GM13976 (cell line): ENCODE results near the gene TMEM171.

Experiments
- DNase-seq: peaks from one replicate; pipeline ENCODE4 v3.0.0; 2012; ENCODE audit warnings: low spot score
- CTCF ChIP-seq: IDR thresholded peaks from 2 replicates; pipeline ENCODE4 v1.5.1; 2012; ENCODE audit warnings: borderline replicate concordance, mild to moderate bottlenecking; ENCODE audit not compliant: insufficient read depth; ENCODE audit errors: extremely low read depth, missing control alignments, control extremely low read depth
- in situ Hi-C: fragments of 300-500 bp; cut with MboI; formaldehyde crosslinking; loops from one replicate; pipeline ENCODE4 v1.12.0; 2022; ENCODE audit warnings: low sequenced_read_pairs, mixed read lengths, inconsistent platforms; ENCODE audit not compliant: unreplicated experiment

TMEM171 gene

DNA sequence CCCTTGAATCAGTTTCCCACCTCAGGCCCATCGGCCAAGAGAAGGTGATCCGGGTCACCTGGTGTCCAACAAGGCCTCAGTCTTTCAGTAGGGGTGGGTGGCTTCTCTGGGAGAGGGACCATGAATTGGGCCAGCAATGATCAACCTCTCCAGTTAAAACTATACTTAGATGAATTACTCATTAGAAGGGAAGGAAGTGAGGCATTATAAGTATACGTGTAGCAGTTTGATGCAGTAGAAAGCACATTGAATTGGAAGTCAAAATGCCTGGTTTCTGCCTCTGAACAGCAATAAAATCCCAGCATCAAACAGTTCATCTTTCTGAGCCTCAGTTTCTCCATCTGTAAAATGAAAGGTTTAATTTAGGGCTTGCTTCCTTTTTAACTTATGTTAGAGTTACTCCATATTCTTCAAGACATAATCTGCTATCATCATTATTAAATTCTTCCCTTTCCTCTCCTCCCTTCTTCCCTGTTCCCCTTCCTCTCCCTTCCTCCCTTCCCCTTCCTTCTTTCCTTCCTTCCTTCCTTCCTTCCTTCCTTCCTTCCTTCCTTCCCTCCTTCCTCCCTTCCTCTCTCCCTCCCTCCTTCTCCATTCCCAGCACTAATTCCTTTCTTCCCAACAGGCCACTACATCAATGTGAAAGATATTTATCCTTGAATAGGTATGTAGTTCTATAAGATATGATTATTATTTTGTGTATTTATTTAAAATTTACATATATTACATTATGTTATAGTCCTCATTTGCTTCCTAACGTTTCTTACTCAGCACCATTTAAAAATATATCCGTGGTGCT lies 34.0 kb downstream of the TMEM171 start:
- DNase-seq = no peak
- in situ Hi-C loops = no loop called here
- TF ChIP-seq CTCF = no peak

DNA sequence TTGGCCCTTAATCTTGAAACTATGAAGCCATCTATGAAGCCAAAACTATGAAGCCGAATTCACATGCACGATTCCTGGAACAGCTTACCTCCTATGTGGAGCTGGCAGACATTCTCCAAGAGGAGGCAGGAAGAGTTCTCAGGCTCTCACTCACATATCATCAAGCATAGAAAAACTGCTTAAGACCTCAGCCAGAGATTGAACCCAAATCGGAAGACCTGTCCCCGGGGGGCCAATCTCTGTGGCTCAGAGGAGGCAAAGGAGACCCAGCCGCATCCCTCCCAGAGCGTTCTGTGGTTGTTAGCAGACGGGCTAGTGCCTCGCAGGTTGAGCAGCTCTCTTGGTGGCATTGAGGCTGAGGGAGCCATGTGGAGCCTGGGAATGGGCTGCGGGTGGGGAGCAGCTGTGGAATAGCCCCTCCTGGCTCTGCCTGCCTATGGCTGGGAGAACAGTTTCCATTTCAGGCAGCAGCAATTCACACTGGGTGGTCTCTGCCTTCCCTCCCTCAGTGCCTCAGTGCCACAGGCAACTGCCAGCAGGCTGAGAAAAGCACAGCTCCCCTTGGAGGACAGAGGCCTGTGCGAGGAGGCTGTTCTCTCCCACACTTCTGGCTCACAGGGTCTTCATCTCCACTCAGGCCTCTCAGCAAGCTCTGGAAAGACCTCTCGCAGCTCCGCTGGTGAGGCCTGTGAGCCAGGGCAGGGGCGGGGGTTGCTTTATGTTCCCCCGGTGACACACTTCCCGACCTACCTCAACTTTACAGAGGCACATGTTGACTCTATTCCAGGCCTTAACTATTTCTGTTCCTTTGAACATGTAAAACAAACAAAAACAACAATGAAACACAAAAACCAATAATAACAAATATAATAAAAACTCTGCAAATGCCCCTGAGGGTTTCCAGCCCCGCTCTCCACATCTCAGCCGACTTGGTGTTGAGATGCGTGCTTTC lies 35.2 kb downstream of the TMEM171 start:
- DNase-seq = no peak
- no peak for TF ChIP-seq CTCF
- in situ Hi-C loops = no loop called here

- TF ChIP-seq CTCF = no peak
- in situ Hi-C loops = no loop called here
- DNase-seq = no peak
Measured at GRCh38 chr5:73157414-73158303, 37.3 kb downstream of the TMEM171 start.

DNA sequence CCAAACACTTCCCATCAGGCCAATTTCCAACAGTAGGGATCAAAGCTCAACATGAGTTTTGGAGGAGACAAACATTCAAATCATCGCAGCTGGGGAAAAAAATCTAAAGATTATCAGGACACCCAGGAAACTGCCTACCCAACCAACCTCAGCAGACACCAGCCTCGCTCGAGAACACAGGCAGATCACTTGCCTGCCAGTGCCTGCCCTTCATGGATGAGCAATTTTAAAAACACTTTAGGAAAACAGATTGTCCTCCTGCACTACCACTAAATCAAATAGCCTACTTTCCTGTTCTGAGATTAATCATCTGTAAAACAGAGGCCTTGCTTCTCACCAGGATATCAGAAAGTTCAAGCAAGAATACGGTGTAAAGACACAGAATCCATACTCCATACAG lies 37.9 kb downstream of the TMEM171 start:
- no peak for DNase-seq
- TF ChIP-seq CTCF = no peak
- in situ Hi-C loops = no loop called here

GRCh38 chr5:73160239-73160671 lies 39.9 kb downstream of the TMEM171 start:
- no peak for DNase-seq
- in situ Hi-C loops = no loop called here
- no peak for TF ChIP-seq CTCF

DNA sequence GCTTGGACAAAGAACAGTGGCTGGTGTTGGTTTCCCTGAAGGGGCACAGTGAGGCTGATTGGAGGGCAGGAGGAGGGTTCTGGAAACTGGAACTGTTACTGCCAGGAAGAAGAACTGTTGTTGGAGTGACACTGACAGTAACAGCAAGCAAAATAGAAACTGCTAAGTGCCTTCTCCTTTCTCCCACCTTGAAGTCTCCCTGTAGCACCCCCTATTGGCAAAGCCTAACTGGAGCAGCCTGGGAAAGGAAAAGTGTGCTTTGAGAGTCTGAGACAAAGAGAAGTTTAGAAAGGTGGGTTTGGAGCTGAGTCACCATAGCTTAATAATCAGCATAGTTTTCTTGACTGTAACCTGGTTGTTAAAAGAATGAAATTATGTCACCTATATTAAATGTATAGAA lies 50.1 kb downstream of the TMEM171 start:
- in situ Hi-C loops = no loop called here
- no peak for DNase-seq
- no peak for TF ChIP-seq CTCF
